Astrocyte of the spinal cord (primary cell): ENCODE results near the gene CTNNA2.

Source experiments
- DNase-seq: peaks from one replicate; pipeline ENCODE4 v3.0.0; 2011; ENCODE audit warnings: low read depth, low spot score
- H3K4me3 ChIP-seq: 2 replicates; pipeline ENCODE4 v1.5.1; 2011; ENCODE audit warnings: low read depth, mild to moderate bottlenecking, low read length, moderate library complexity
- CTCF ChIP-seq: IDR thresholded peaks from 2 replicates; pipeline ENCODE4 v1.5.1; 2012; ENCODE audit warnings: low read depth, mild to moderate bottlenecking, low read length, inconsistent platforms
- in situ Hi-C: cut with HindIII; loops from 2 replicates; pipeline ENCODE4 v1.10.0; 2017; ENCODE audit warnings: low sequenced_read_pairs

CTNNA2 gene

DNA sequence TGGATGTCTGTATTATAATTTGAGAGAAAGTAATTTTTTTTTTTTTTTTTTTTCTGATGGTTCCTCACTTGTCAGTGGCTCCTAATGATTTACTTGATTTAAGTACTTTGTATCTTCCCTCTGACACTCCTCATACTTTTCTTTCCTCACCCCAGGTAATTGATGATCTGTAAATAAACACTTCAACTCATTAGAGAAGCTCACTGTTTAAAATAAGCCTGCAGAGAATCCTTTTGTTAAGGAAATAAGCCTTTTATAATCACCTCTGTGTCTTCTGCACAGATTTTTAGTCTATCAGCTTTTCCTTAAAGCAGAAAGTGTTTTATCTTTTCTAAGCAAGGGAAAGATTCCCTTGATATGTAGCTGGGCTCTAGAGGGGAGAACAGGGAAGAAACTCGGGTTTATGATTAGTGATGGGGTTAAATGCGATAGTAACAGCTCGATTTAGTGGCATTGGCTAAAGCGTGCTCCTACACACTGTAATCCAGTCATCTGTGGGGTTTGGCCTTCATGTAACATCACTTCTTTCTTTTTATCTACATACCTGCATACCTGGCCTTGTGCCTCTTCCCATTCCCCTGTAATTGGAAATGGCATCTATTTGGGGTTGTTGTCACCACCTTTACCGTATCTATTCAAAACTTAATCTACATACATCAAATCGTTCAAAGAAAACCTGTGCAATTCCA lies 851.8 kb downstream of the CTNNA2 start:
- in situ Hi-C loops: no loop called here
- no peak for TF ChIP-seq CTCF
- no peak for DNase-seq
- no peak overlapping the region for H3K4me3 ChIP-seq

DNA sequence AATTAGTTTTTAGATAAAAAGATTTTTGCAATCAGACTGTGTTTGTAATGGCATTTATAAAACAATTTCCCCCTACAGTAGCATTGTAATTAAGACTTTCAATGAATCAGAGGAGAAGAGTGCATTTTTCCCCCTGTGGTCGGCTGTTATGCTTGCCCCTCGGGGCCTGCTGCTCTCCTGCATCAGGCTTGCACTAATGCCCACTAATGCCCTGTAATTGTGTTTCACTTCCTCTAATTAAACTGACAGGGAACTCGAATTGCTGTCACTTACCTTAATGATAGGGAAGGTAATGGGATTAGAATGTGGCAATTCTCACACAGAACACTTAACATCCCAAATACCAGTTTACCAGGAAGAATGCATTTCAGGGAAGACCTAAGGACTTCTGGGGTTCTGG lies 852.9 kb downstream of the CTNNA2 start:
- no peak overlapping the region for H3K4me3 ChIP-seq
- TF ChIP-seq CTCF: no peak
- in situ Hi-C loops: no loop called here
- DNase-seq: no peak

DNA sequence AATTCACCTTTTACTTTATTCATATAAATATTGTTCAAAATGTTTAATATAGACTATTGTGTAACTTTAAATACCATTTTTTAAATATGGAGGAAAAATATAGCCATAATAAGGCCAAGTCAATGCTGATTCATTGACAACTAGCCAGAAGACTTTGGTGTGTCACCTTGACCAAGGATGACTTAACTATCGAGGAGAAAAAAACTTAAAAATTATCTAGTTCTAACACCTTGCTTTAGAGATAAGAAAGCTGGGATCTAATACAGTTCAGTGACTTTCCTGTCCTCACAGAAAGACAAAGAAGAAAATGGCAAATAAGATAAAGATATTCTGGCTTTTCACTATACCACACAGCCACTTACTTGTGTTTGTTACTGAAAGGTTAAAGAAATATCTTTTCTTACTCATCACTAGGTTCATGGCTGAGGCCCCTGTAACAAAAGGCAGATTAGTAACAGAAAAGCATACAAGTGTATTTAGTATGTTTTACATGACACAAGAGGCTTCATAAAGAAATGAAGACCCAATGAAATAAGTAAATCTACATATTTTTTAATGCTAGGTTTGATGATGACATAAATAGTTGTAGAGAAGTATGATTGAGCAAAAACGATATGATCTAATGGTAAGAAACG lies 857.6 kb downstream of the CTNNA2 start:
- H3K4me3 ChIP-seq: no peak overlapping the region
- no peak for DNase-seq
- TF ChIP-seq CTCF: no peak
- in situ Hi-C loops: no loop called here

DNA sequence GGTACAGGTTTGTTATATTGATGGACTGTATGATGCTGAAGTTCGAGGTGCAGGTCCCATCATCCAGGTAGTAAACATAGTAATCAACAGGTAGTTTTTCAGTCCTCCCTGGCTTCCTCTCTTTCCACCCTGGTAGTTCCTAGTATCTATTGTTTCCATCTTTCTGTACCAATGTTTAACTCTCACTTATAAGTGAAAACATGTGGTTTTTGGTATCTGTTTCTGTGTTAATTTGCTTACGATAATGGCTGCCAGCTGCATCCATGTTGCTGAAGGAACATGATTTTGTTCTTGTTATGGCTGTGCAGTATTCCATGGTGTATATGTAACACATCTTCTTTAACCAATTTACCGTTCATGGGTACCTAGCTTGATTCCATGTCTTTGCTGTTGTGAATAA lies 861.3 kb downstream of the CTNNA2 start:
- no peak for TF ChIP-seq CTCF
- H3K4me3 ChIP-seq: no peak overlapping the region
- in situ Hi-C loops: no loop called here
- DNase-seq: no peak

- H3K4me3 ChIP-seq: no peak overlapping the region
- no peak for DNase-seq
- in situ Hi-C loops: no loop called here
- TF ChIP-seq CTCF: no peak
Observed at GRCh38 chr2:80377071-80377470, 864.2 kb downstream of the CTNNA2 start.

DNA sequence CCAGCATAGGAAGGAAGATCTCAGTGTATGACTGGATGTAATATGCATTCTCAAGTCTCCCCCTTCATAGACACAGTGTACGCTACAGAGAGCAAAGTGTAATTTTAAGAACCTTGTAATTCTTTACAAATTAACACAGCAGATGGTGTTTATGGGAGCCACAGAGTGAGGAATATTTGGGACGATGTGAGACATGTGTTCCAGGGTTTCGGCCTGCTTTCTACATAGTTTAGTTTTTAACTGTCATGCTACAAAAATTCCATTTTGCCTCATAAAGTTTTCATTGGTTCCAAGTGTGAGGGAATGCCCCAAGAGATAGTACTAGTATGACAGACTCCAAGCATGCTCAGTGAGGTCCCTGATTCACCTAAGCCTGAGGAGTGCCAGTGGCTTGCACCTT lies 867.9 kb downstream of the CTNNA2 start:
- no peak overlapping the region for H3K4me3 ChIP-seq
- no peak for DNase-seq
- in situ Hi-C loops: no loop called here
- TF ChIP-seq CTCF: no peak
